GM10266 (cell line): ENCODE measurements around the gene MDM2.

Source experiments
- DNase-seq: peaks from one replicate; pipeline ENCODE4 v3.0.0; 2012; ENCODE audit errors: extremely low spot score
- CTCF ChIP-seq: IDR thresholded peaks from 2 replicates; pipeline ENCODE4 v1.5.1; 2012; ENCODE audit warnings: mild to moderate bottlenecking, low read depth; ENCODE audit not compliant: control insufficient read depth, insufficient read depth; ENCODE audit errors: missing control alignments

The MDM2 gene

DNA sequence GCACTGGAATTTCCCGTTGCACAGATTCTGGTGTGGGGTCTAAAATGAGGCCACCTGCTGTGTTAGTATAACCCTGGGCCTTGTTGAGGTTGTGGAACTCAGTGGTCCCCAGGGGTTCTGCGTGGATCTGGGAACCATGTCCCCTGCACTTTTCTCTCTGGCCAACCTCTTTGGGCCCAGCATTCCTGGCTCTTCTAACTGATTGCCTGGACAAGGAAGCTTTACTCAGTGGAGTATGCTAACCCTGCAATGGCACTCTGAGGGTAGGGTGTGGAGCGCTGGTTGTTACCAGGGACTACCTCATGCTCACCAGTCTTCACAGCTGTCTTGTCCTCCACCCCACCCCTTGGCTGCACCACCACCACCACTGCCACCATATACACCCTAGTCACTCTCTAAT lies 85.8 kb downstream of the MDM2 start:
- no peak for TF ChIP-seq CTCF
- DNase-seq = no peak

- TF ChIP-seq CTCF = no peak
- no peak for DNase-seq
These were observed 86.4 kb downstream of the MDM2 start for GRCh38 chr12:68894276-68894855.

DNA sequence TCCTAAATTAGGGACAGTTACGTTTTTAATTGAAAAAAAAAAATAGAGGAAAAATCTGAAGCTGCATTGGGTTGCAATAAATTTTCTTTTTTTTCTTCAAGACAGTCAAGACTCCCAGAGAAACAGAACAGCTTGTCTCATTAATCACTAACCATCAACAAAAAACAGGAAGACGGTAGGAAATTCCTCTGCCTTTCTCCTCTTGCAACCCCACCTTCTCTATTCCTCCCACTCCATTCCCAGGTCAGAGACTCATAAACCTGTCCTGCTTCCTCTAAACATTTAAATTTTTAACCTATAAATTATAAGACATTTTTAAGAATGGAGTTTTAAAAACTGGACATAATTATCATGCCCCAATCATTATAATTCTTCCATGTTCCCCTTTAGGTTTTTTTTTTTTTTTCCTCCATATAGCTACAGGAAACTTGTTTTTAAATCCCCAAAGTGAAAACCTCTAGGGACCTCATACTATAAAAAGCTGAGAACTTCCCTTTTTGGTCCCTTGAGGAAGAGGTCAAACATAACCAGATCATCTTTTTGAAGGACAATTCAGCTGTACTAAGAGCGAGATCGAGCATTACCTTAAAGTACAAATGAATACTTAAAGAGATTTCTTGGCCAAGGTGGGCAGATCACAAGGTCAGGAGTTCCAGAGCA lies 89.0 kb downstream of the MDM2 start:
- DNase-seq = no peak
- no peak for TF ChIP-seq CTCF

- no peak for DNase-seq
- no peak for TF ChIP-seq CTCF
These were observed 91.3 kb downstream of the MDM2 start for GRCh38 chr12:68899251-68899771.

DNA sequence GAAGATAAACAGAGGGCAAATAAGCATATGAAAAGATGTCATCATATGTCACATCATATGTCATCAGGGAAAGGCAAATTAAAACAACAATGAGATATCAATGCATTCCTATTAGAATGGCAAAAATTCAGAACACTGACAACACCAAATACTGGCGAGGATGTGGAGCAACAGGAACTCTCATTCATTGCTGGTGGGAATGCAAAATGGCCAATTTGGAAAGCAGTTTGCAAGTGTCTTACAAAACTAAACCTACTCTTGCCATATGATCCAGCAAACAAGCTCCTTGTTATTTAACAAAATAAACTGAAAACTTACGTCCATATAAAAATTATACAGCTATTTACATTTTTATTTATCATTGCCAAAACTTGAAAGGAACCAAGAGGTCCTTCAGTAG lies 92.3 kb downstream of the MDM2 start:
- no peak for TF ChIP-seq CTCF
- DNase-seq = no peak
